ENCODE results near the gene UXS1. TPM values are rescaled to one million over a fixed set of nuclear protein-coding genes. Genes with fewer than 3 reads are reported as not detected.
A peak's percentile ranks its signal among the peaks of the same experiment; 100 is the strongest.

Gene UXS1
- total RNA-seq, 1 experiment from 2014 or later: 46.3 TPM

DNA sequence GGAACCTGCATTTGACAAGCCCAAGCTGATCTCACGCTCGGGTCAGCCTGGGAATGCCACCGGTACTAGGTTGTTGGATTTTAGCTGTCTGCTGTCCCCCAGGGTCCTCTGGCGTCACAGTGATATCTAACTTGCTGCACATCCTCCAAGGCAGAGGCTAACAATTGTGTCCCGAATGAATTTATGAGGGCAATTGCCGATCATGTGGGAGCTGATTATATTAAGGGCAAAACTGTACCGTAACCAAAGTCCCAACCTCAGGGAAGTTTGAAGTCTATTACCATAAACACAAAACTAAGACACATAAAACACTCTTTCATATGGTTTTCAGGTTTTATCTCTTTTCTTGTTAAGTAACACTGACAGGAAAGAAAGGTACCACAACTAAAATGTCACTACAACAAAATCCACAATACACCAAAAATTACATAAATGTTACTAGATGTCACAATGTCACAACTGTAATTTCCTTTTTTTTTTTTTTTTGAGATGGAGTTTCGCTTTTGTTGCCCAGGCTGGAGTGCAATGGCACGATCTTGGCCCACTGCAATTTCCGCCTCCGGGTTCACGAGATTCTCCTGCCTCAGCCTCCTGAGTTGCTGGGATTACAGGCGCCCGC lies 6.7 kb downstream of the UXS1 start:
- H3K4me1 ChIP-seq (ENCODE audit: insufficient read depth, low read length): peaks cover 8% of the 10 kb centered on the region; the same call in 1 of the 2 replicates
- no peaks in the 10 kb centered on the region for H3K27me3 ChIP-seq (ENCODE audit: insufficient read depth, low read length)
- no peak overlapping the region for H4K8ac ChIP-seq (replicated peaks; ENCODE audit: insufficient read length, low read depth, low read length)
- H3K4me1 Mint-ChIP-seq: peaks cover 44 to 47% of the 10 kb centered on the region in 2 experiments
- H3T11ph ChIP-seq (ENCODE audit: low read length): no peak overlapping the region
- H2BK12ac ChIP-seq (ENCODE audit: insufficient read length, low read depth, low read length): no peak overlapping the region
- no peak overlapping the region for H3K4me2 ChIP-seq (ENCODE audit: insufficient read depth, insufficient read length, low read length)
- no peak overlapping the region for H2BK20ac ChIP-seq (ENCODE audit: low read depth, low read length, poor library complexity, severe bottlenecking)
- H3K18ac ChIP-seq (ENCODE audit: insufficient read length, low read depth, low read length): no peak overlapping the region
- no peak overlapping the region for H3K4me3 Mint-ChIP-seq
- no peak overlapping the region for H4K5ac ChIP-seq (ENCODE audit: insufficient read length, low read depth, low read length)
- no peak overlapping the region for H3K9ac ChIP-seq (ENCODE audit: extremely low read depth, insufficient read length, low read length)
- H3K79me1 ChIP-seq (ENCODE audit: insufficient read depth, low read depth, low read length, poor library complexity, severe bottlenecking): peaks cover 10% of the 10 kb centered on the region
- H4K91ac ChIP-seq (ENCODE audit: insufficient read length, low read depth, low read length): no peak overlapping the region
- H3K9me3 ChIP-seq (ENCODE audit: control insufficient read depth, low read depth, low read length): no peaks in the 10 kb centered on the region
- H3K56ac ChIP-seq (ENCODE audit: insufficient read length, low read depth, low read length): no peak overlapping the region
- H2BK5ac ChIP-seq (ENCODE audit: insufficient read length, low read length): no peak overlapping the region
- no peak overlapping the region for H2BK15ac ChIP-seq (ENCODE audit: low read depth, low read length)
- no peak for TF ChIP-seq CTCF (conservative IDR thresholded peaks at IDR 0.05)
- no CpG with 5 or more reads among the region's 14 CpGs for WGBS (ENCODE audit: extremely low coverage, insufficient read length, low lambda C conversion rate)
- 0 out of 2 replicates have a peak overlapping the region, but pooled peaks have one; percentile 12 for H3K14ac ChIP-seq (ENCODE audit: insufficient read depth, low read length)
- peaks cover 51% of the 10 kb centered on the region; the same call in 1 of the 2 replicates for H3K79me2 ChIP-seq (ENCODE audit: insufficient read depth, low read length)
- no peak overlapping the region for H3K27ac Mint-ChIP-seq
- H4K20me1 ChIP-seq (ENCODE audit: control insufficient read depth, insufficient read depth, insufficient read length): no peaks in the 10 kb centered on the region
- no peaks in the 10 kb centered on the region; a peak in 2 of 5 replicates for H3K9me3 Mint-ChIP-seq
- H3K23ac ChIP-seq (ENCODE audit: insufficient read length, low read depth, low read length): no peak overlapping the region
- H3K27me3 Mint-ChIP-seq (ENCODE audit: low read depth): no peaks in the 10 kb centered on the region
- no peak overlapping the region for H3K27ac ChIP-seq (ENCODE audit: insufficient read length, low read depth, low read length)
- H2AFZ ChIP-seq (ENCODE audit: low read length): no peak overlapping the region
- no peak overlapping the region for H2BK120ac ChIP-seq (ENCODE audit: low read depth, low read length, poor library complexity, severe bottlenecking)
- H2AK5ac ChIP-seq (ENCODE audit: insufficient read length, low read length): no peak overlapping the region
- no peak for DNase-seq
- peaks cover 3 to 5% (median 4%) of the 10 kb centered on the region in 3 experiments; a peak in 4 of 7 replicates for H3K36me3 Mint-ChIP-seq (ENCODE audit: insufficient read depth in 1 of 3, low read depth in 3 of 3)
- H3K4ac ChIP-seq (ENCODE audit: low read depth, low read length): no peak overlapping the region
- no peaks in the 10 kb centered on the region for H3K23me2 ChIP-seq (ENCODE audit: insufficient read length, low read depth, low read length, poor library complexity, severe bottlenecking)
